HepG2 (cell line): Measurements from ENCODE around the gene SALL2. TPM values are rescaled to one million over a fixed set of nuclear protein-coding genes. Genes with fewer than 3 reads are reported as not detected.
A peak's percentile ranks its signal among the peaks of the same experiment; 100 is the strongest.

Experiments
- BRF2 ChIP-seq: sonication (generic); formaldehyde crosslinking; IDR thresholded peaks from 2 replicates; pipeline ENCODE4 v1.8.1; 2022; ENCODE audit warnings: mild to moderate bottlenecking, missing genetic modification reagents
- EHMT2 ChIP-seq: fragments of 200-600 bp; sonication (generic); IDR thresholded peaks from 2 replicates; pipeline ENCODE4 v1.7.0; 2017; ENCODE audit warnings: antibody characterized with exemption, low read depth, low read length, borderline replicate concordance
- HDAC1 ChIP-seq: sonication (generic); formaldehyde crosslinking; IDR thresholded peaks from 2 replicates; pipeline ENCODE4 v1.5.1; 2020; ENCODE audit warnings: mild to moderate bottlenecking, missing genetic modification reagents
- HDAC6 ChIP-seq: fragments of 200-600 bp; sonication (generic); IDR thresholded peaks from 2 replicates; pipeline ENCODE4 v1.7.0; 2017; ENCODE audit warnings: mild to moderate bottlenecking, antibody characterized with exemption, low read length, low read depth
- KLF9 ChIP-seq: IDR thresholded peaks from 2 replicates; pipeline ENCODE4 v1.6.1; 2016; ENCODE audit warnings: low read depth
- MTA1 ChIP-seq: sonication (generic); formaldehyde crosslinking; IDR thresholded peaks from 2 replicates; pipeline ENCODE4 v1.4.0; 2020; ENCODE audit warnings: missing genetic modification reagents, mild to moderate bottlenecking, borderline replicate concordance
- RAD21 ChIP-seq: fragments of 450-650 bp; formaldehyde crosslinking; IDR thresholded peaks from 2 replicates; pipeline ENCODE4 v1.5.0; 2020; ENCODE audit warnings: mild to moderate bottlenecking
- REXO4 ChIP-seq: sonication (generic); formaldehyde crosslinking; IDR thresholded peaks from 2 replicates; pipeline ENCODE4 v1.8.0; 2022; ENCODE audit warnings: missing genetic modification reagents, mild to moderate bottlenecking, borderline replicate concordance
- SOX13 ChIP-seq, 3 experiments: fragments of 450-650 bp in 1 of 3; sonication (generic) in 1 of 3; formaldehyde crosslinking in 1 of 3; IDR thresholded peaks in 2 of 3; conservative IDR thresholded peaks in 1 of 3; 2 replicates each; pipeline versions ENCODE4 v1.5.0 to v1.6.1; 2016 to 2020; ENCODE audit warnings: antibody characterized with exemption in 1 of 3, mild to moderate bottlenecking in 1 of 3, missing compliant biosample characterization in 1 of 3, missing genetic modification reagents in 1 of 3, moderate library complexity in 1 of 3
- SPEN ChIP-seq: sonication (generic); formaldehyde crosslinking; IDR thresholded peaks from 2 replicates; pipeline ENCODE4 v1.5.1; 2020; ENCODE audit warnings: low read depth, mild to moderate bottlenecking, missing genetic modification reagents
- ZMYM3 ChIP-seq: sonication (generic); formaldehyde crosslinking; IDR thresholded peaks from 2 replicates; pipeline ENCODE4 v1.5.1; 2020; ENCODE audit warnings: mild to moderate bottlenecking, missing genetic modification reagents
- ZNF180 ChIP-seq: sonication (generic); formaldehyde crosslinking; IDR thresholded peaks from 2 replicates; pipeline ENCODE4 v1.4.0; 2020; ENCODE audit warnings: low read depth, missing genetic modification reagents, borderline replicate concordance
- ZNF205 ChIP-seq: IDR thresholded peaks from 2 replicates; pipeline ENCODE4 v1.6.1; 2018; ENCODE audit warnings: missing biosample characterization, missing genetic modification reagents
- ZNF263 ChIP-seq: sonication (generic); formaldehyde crosslinking; IDR thresholded peaks from 2 replicates; pipeline ENCODE4 v1.4.0; 2020; ENCODE audit warnings: missing genetic modification reagents
- ZNF589 ChIP-seq: sonication (generic); formaldehyde crosslinking; conservative IDR thresholded peaks from 2 replicates; pipeline ENCODE4 v1.8.0; 2022; ENCODE audit warnings: mild to moderate bottlenecking, moderate library complexity, missing genetic modification reagents
- ZNF687 ChIP-seq: sonication (generic); formaldehyde crosslinking; IDR thresholded peaks from 2 replicates; pipeline ENCODE4 v1.5.1; 2020; ENCODE audit warnings: mild to moderate bottlenecking, missing genetic modification reagents, moderate library complexity
- polyA plus RNA-seq, 8 experiments: library from polyadenylated mRNA; depleted of rRNA in 3 of 8; stranded (reverse) in 7 of 8; unstranded in 1 of 8; fragments of >200 nt; fragmentation: Illumina TruSeq in 4 of 8; extraction: Trizol in 4 of 8; gene quantifications; 2 replicates each; pipeline versions ENCODE4 v1.2.1 to v1.2.3, GENCODE V29; 2011 to 2016; ENCODE audit warnings: low read depth in 4 of 8, missing spikeins in 1 of 8, mixed read lengths in 1 of 8; ENCODE audit not compliant: insufficient read depth in 1 of 8
- total RNA-seq, 5 experiments: library from RNA; depleted of rRNA; stranded (reverse); fragments of >200 nt; fragmentation: Illumina TruSeq; extraction: Trizol; gene quantifications; 2 replicates each; pipeline ENCODE4 v1.2.3, GENCODE V29; 2016; ENCODE audit warnings: low read depth in 1 of 5
- TF ChIP-seq, protein P1 (sequence below): sonication (generic); formaldehyde crosslinking; IDR thresholded peaks from 2 replicates; pipeline ENCODE4 v1.8.1; 2023; ENCODE audit warnings: mild to moderate bottlenecking, missing genetic modification reagents

SALL2 gene
- total and polyA plus RNA-seq, 2 of the 13 experiments (the other 11 are each of a cell fraction or from before 2014, with no cell fraction given) = 4.9 to 5.8 TPM

GRCh38 chr14:21528381-21529348, 2.5 kb upstream of the SALL2 start (continued):
- TF ChIP-seq ZNF687 (CRISPR knock-in tag) = no peak
- peak; percentile 48; the same call in 1 of the 2 replicates for TF ChIP-seq HDAC1 (CRISPR knock-in tag)
- peak; percentile 88; the same call in 1 of the 2 replicates for TF ChIP-seq SPEN (CRISPR knock-in tag)
- TF ChIP-seq ZNF263 (CRISPR knock-in tag) = no peak; the same call in 1 of the 2 replicates
- TF ChIP-seq MTA1 (CRISPR knock-in tag) = no peak
- TF ChIP-seq HDAC6 = no peak
- TF ChIP-seq, protein P1, sequence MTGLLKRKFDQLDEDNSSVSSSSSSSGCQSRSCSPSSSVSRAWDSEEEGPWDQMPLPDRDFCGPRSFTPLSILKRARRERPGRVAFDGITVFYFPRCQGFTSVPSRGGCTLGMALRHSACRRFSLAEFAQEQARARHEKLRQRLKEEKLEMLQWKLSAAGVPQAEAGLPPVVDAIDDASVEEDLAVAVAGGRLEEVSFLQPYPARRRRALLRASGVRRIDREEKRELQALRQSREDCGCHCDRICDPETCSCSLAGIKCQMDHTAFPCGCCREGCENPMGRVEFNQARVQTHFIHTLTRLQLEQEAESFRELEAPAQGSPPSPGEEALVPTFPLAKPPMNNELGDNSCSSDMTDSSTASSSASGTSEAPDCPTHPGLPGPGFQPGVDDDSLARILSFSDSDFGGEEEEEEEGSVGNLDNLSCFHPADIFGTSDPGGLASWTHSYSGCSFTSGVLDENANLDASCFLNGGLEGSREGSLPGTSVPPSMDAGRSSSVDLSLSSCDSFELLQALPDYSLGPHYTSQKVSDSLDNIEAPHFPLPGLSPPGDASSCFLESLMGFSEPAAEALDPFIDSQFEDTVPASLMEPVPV = 0 out of 2 replicates have a peak, but pooled peaks have one; percentile 47
- TF ChIP-seq ZNF205 (CRISPR knock-in tag) = peak; percentile 99
- TF ChIP-seq EHMT2 = no peak
- no peak for TF ChIP-seq RAD21 (CRISPR knock-in tag)
- no peak for TF ChIP-seq ZNF180 (CRISPR knock-in tag)
- no peak for TF ChIP-seq SOX13 (IDR thresholded peaks at IDR 0.05)
- peak in 1 of 2 experiments; percentile 77; a peak in 2 of 4 replicates for TF ChIP-seq SOX13 (CRISPR knock-in tag; conservative IDR thresholded peaks at IDR 0.05 in 1 of 2, IDR thresholded peaks at IDR 0.05 in 1 of 2)
- no peak for TF ChIP-seq KLF9 (CRISPR knock-in tag)
- TF ChIP-seq BRF2 (CRISPR knock-in tag) = 0 out of 2 replicates have a peak, but pooled peaks have one; percentile 47
- peak; percentile 87 for TF ChIP-seq ZMYM3 (CRISPR knock-in tag)
- TF ChIP-seq ZNF589 = no peak
- no peak for TF ChIP-seq REXO4 (CRISPR knock-in tag)
